ENCODE data around the gene LUC7L.

- TF ChIP-seq POLR2A (IDR thresholded peaks at IDR 0.05; ENCODE audit: extremely low read depth, insufficient read length) (no peak), CTCF (IDR thresholded peaks at IDR 0.05; ENCODE audit: low read depth, low read length) (no peak)
Measured at GRCh38 chr16:203246-203645, 26.0 kb downstream of the LUC7L start.
